ENCODE measurements around the gene MSS51.

MSS51 gene

DNA sequence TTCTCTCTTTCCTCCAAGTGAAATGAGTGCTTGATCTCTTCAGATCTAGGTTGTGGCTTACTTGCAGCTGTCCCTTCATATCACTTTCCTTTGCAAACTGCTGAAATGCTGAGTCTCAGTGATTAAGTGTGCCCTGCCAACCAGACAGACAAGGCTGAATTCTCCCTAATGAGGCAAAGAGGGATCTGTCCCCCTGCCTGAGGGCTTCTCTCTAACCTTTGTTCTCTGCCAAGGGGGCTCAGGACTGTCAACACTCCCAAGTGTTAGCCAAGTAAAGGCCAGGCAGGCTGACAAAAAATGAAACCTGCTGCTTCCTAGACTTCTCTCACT, at the start of gene MSS51:
Gene MSS51, minus strand, starts transcription at position 24 of the 330 bp plus-strand sequence. CDS start 5,277 bp downstream, outside the sequence.
- no peak for DNase-seq

GRCh38 chr10:73480158-73480557, 46.8 kb upstream of the MSS51 start:
- no peak for DNase-seq

GRCh38 chr10:73478636-73479035, 45.3 kb upstream of the MSS51 start:
- DNase-seq = no peak

DNA sequence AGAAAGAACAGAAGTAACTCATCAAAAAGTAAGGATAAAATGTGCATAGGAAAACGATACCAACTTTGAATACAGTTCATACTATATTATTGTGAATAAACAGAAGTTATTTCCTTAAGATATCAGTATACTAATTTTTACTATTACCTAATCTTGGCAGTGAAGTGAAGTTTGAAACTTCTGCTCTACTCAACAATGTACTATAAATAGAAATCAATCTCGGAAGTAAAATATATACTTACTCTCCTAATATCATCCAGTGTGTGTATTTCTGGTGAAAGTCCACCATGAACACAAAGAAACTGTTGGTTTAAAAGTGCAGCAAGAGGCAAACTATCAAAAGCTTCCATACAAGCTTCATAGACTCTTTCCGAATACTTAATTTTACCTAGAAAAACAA, 37.9 kb upstream of the MSS51 start:
- no peak for DNase-seq

- no peak for DNase-seq
Observed at GRCh38 chr10:73469579-73469978, 36.2 kb upstream of the MSS51 start.

DNA sequence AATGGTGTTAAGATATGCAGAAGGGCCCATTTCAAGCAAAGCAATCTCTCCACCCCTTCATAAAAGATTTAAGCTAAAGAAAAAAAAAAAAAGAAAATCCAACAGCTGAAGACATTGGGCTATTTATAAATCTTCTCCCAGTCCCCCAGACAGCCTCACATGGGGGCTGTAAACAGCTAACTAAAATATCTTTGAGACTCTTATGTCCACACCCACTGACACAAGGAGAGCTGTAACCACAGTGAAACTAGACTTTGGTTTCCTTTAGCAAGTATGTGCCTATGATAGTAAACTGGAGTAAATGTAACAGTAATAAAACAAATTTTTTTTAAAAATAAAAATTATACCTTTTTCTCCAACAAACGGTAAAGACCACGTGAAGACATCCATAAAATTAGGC, 33.8 kb upstream of the MSS51 start:
- no peak for DNase-seq

GRCh38 chr10:73465978-73466726, 32.8 kb upstream of the MSS51 start:
- DNase-seq = no peak

DNA sequence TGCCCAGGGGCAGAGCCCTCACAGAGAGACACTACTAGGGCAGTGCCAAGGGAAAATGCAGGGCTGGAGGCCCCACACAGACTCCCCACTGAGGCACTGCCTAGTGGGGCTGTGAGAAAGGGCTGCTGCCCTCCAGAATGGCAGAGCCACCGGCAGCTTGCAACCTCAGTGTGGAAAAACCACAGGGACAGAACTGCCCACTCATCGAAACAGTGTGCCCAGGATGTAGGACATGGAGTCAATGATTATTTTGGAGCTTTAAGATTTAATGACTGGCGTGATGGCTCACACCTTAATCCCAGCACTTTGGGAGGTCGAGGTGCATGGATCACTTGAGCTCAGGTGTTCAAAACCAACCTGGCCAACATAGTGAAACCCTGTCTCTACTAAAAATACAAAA, 27.5 kb upstream of the MSS51 start:
- no peak for DNase-seq

DNA sequence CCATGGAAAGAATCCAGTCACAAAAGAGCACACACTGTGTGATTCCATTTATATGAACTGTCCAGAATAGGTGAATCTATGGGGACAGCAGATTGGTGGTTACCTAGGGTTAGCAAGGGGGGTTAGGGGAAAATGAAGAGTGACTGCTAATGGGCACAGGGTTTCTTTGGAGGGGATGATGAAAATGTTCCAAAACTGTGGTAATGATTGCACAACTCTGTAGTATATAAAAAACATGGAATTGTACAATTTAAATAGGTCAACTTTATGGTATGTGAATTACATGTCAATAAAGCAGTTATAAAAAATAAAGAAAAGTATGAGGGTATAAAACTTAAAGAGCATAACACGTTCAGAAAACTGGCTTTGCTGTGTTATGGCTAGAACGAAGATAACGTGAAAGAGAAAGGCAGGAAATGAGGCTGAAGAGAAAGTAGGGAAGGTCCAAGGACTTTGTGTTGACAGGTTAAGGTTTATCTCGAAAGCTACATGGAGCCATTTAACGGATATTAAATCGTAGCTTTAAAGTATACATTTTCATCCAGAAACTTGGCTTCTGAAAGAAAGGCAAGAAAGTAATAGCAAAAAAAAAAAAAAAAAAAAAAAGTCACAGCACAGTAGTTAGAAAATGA, 26.4 kb upstream of the MSS51 start:
- no peak for DNase-seq

DNA sequence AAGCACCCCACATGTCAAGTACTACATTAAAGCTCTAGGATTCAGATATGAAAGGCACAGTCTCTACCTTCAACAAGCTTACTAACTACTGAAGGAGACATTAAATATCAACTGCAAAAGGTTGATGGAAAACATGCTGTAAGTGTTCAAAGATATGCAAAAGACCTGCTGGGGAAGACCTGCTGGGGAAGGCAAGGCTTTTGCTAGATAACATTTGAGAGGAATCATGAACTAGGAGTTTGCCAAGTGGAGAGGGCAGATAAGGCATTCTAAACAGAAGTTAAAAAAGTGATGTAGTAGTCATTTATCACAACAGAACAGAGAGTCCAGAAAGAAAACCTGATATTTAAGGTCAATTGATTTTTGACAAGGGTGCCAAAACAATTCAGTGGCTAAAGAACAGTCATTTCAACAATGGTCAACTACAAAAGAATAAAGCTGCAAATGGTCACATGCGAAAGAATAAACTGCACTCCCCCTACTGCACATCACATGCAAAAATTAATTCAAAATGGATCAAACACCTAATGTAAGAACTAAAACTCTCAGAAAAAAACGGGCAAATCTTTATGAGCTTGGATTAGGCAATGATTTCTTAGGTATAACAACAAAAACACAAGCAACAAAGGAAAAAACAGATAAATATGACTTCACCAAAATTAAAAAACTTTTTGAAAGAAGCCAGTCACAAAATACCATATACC, 23.0 kb upstream of the MSS51 start:
- DNase-seq = no peak

- no peak for DNase-seq
Observed at GRCh38 chr10:73449113-73449512, 15.8 kb upstream of the MSS51 start.

GRCh38 chr10:73448384-73448783, 15.0 kb upstream of the MSS51 start:
- no peak for DNase-seq

DNA sequence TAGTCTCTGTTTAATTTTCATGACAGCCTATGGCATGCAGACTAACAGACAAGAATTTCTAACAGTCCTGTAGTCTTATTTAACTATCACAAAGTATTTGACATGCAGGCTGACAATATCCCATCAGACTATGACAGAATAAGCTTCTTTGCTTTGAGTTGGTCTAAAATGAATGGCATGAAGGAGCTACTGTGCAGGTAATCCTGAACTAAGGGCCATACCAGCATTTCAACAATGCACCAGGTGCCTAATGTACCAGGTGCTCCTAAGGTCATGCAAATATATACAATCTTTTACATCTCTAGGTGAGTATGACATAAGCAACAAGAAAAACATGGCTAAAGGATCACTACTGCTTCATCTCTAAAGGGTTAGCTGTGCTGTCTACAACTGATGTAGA, 13.6 kb upstream of the MSS51 start:
- no peak for DNase-seq

DNA sequence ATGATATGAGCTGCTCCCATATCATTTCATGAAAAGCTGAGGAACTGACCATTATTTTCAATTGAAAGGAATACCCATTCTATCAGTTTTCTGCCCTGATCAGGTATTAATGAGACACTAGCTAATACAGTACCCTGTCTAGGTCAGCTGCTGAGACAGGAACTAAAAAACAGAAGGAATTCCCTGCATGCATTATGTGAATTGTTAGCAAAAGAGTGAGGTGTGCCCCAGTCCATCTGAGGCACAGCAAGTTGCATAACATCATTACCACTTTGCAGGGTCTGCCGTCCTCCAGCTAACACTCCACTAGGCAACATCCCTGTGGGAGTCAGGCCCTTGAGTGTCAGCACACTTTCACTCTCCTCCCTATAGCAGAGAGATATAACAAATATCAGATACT, 11.1 kb upstream of the MSS51 start:
- DNase-seq = no peak

DNA sequence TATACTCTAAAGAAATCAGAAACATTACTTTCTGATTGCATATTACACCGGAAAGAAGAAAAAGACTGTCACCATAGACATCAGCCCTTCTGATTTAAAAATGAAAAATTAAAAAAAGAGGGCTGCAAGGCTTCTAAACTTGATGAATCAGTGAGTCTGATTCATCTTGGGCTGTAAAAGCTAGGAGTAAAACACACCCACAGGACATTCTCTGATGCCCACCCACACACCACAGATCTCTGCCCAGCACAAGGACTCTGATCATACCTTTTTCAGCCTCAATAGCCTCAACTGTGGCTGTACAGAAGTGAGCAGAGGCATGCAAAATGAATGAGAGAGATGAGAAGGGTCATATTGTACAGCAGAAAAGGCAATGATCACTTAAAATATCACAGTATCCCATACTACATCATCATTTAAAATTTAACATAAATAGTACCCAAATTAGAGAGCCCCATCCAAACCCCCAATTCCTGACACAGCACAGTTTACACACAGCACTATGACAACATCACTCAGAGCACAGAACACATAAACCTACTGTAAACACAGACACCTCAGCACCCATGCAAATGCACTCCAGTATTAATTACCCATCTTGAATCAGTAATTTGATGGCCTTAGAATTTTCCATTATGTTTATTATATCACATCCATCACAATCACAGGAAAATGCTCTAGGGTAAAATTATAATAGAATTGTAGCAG, 6.4 kb upstream of the MSS51 start:
- no peak for DNase-seq

DNA sequence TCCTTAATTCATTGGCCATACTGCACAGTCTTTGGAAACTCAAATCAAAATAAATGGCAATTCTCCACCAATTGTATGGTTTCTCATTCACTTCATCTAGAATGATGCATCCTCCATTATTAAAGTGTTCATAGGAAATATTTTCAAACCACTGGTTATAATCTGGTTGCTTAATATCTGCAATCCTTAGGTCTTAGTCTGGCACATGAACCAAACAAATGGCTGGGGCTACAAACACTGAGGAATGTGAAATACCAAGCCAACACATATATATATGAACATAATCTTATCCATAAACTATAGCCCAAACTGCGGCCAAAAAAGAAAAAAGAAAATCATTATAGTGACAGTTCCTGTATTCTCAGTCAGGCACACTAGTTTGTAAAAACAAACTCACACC, 5.7 kb upstream of the MSS51 start:
- DNase-seq = no peak

- DNase-seq = no peak
Observed at GRCh38 chr10:73432646-73433537, 469 bp downstream of the MSS51 start.

- DNase-seq = no peak
Observed at GRCh38 chr10:73426318-73426717, 7.0 kb downstream of the MSS51 start.

DNA sequence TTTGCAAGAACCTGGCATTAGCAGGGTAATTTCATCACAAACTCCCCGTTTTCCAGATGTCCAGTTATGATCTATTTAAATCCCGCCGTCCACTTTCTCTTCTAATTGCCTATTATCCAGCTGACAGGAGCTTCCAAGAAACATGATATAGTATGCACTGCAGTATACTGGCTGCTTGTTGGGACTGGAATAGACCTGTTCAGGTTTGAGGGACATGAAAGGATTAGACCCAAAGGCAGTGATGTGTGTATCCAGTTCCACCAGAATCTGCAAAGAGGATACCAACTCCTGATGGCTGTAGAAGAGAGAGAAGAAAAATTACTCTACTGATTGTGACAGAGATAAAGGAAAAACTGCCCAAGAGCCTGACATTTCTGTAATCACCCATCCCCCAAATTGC, 8.9 kb downstream of the MSS51 start:
- DNase-seq = no peak

DNA sequence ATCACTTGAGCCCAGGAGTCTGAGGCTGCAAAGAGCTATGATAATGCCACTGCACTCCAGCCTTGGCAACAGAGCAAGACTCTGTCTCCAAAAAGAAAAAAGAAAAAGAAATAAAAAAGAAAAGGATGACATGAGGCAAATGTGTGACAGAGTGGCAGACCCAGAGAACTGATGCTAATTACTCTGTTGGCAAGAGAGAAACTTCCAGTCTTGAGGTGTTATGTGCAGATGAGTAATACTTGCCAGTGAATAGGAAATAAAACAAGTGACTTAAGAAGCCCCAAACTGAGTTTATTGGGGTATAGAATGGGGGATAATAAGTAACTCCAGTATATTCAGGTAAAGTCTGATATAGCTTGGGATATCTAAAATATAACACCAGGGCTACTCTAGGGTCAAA, 10.1 kb downstream of the MSS51 start:
- DNase-seq = no peak

- DNase-seq = no peak
Observed at GRCh38 chr10:73416571-73416970, 16.8 kb downstream of the MSS51 start.

- no peak for DNase-seq
Observed at GRCh38 chr10:73414230-73414945, 19.0 kb downstream of the MSS51 start.

Data from NCI-H2227 treated with DMSO at 0.1 percent for 48 hours (cell line).